ENCODE data around the gene TLCD1.
A peak's percentile ranks its signal among the peaks of the same experiment; 100 is the strongest.
"Not testable (repeated sequence)": the region's sequence is repeated elsewhere in the genome, so short reads cannot be mapped to it uniquely, and the experiment has no call there.

The TLCD1 gene

DNA sequence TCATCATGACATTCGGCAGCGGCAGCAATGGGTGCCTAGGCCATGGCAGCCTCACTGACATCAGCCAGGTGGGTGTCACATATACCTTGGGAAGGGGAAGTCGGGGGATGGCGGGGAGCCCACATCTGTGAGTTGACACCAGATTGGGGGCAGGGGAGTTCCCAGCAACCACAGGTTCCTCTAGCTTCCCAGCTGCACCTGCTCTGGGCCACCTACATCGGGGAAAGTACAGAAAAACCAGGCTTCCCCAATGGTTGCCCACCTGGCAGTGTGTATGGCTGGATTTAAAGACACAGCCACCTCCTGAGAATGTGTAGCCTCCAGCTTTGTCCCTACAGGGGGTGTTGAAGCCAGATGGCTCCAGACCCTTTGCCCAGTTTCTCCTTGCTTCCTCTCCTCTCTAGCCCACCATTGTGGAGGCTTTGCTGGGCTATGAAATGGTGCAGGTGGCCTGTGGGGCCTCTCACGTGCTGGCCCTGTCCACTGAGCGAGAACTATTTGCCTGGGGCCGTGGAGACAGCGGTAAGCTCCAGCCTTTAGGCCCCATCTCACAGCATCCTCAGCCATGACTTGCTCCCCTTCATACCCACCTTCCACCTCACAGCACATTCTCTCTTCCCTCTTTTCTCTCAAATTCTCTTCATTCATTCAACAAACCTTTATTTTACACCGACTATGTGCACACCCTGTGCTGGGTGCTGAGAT is 12.8 kb upstream of the TLCD1 start:
- peak; percentile 57 for DNase-seq (ENCODE audit: low spot score)

DNA sequence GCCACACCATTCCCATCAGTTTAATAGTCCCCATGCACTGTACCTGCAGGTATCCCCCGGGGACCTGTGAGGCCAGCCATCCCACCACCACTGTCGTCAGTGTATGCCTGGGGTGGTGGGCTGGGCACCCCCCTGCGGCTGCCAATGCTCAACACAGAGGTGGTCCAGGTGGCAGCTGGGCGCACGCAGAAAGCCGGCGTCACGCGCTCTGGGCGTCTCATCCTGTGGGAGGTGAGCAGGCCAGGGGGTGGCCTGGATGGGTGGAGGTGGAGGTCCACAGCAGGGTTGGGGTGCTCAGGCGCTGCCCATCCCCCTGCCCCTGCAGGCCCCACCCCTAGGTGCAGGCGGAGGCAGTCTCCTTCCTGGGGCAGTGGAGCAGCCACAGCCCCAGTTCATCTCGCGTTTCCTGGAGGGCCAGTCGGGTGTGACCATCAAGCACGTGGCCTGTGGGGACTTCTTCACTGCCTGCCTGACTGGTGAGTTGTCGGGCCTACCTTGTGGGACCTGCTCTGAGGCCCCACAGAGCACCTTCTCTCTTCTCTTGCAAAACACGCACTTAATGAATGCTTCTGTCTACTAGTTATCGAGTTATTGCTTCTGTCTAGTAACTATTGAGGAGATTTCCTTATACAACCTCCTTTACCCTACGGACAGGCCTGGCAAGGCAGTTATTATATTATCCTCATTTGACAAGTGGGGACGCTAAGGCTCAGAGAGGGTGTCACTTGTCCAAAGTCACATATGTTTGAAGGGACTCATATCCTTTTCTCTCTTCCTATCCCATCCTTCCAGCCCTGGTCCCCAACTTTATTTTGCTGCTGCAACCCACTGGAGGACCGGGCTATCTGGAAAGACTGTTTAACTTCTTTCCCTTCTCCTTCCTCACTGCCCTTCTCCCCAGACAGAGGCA is 12.0 kb upstream of the TLCD1 start:
- TF ChIP-seq, protein P1, sequence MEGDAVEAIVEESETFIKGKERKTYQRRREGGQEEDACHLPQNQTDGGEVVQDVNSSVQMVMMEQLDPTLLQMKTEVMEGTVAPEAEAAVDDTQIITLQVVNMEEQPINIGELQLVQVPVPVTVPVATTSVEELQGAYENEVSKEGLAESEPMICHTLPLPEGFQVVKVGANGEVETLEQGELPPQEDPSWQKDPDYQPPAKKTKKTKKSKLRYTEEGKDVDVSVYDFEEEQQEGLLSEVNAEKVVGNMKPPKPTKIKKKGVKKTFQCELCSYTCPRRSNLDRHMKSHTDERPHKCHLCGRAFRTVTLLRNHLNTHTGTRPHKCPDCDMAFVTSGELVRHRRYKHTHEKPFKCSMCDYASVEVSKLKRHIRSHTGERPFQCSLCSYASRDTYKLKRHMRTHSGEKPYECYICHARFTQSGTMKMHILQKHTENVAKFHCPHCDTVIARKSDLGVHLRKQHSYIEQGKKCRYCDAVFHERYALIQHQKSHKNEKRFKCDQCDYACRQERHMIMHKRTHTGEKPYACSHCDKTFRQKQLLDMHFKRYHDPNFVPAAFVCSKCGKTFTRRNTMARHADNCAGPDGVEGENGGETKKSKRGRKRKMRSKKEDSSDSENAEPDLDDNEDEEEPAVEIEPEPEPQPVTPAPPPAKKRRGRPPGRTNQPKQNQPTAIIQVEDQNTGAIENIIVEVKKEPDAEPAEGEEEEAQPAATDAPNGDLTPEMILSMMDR (IDR thresholded peaks at IDR 0.05; ENCODE audit: extremely low read depth, missing control alignments): no peak
- peak; percentile 86 for DNase-seq (ENCODE audit: low spot score)

More for the DNA sequence above, 12.8 kb upstream of the TLCD1 start:
- TF ChIP-seq, protein P1 (IDR thresholded peaks at IDR 0.05; ENCODE audit: extremely low read depth, missing control alignments): no peak

- TF ChIP-seq, protein P1 (IDR thresholded peaks at IDR 0.05; ENCODE audit: extremely low read depth, missing control alignments): no peak
- no peak for DNase-seq (ENCODE audit: low spot score)
Measured at GRCh38 chr17:28737316-28737715, 11.3 kb upstream of the TLCD1 start.

GRCh38 chr17:28735913-28736769 is 10.1 kb upstream of the TLCD1 start:
- DNase-seq (ENCODE audit: low spot score): not testable (repeated sequence)

DNA sequence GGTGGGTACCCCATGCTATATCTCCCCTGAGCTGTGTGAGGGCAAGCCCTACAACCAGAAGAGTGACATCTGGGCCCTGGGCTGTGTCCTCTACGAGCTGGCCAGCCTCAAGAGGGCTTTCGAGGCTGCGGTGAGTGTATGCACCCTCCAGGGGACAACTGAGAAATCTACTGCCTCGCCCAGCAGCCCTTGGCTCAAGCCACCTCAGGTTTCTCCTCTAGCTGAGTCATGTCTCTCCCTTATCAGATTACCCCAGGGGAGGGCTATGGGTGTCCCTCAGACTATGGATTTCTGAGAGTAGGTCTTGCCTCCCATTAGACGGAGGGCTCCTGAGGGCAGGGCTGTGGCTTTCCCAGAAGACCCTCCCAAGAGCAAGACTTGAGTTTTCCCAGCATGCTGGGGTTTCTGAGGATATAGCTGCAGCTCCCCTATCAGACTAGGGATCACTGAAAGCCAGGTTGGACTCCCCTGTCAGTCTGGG is 9.2 kb upstream of the TLCD1 start:
- DNase-seq (ENCODE audit: low spot score): no peak

DNA sequence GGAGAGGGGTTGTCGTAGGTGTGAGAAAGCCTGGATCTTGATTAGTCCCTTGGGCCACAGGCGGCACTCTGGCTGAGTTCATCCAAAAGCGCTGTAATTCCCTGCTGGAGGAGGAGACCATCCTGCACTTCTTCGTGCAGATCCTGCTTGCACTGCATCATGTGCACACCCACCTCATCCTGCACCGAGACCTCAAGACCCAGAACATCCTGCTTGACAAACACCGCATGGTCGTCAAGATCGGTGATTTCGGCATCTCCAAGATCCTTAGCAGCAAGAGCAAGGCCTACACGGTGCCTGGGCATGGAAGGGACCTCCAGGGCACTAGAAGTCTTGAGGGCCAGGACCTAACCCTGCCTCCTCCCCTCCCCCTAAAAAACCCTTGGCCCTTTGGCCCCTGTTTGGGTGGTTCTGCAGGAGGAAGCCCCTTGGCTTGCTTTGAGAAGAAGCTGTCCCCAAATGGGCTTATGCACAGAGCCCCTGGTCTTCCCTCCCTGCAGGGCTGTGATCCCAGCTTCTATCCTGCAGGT is 8.7 kb upstream of the TLCD1 start:
- TF ChIP-seq, protein P1 (IDR thresholded peaks at IDR 0.05; ENCODE audit: extremely low read depth, missing control alignments): no peak
- DNase-seq (ENCODE audit: low spot score): no peak

More for the DNA sequence above, 9.2 kb upstream of the TLCD1 start:
- TF ChIP-seq, protein P1 (IDR thresholded peaks at IDR 0.05; ENCODE audit: extremely low read depth, missing control alignments): no peak

DNA sequence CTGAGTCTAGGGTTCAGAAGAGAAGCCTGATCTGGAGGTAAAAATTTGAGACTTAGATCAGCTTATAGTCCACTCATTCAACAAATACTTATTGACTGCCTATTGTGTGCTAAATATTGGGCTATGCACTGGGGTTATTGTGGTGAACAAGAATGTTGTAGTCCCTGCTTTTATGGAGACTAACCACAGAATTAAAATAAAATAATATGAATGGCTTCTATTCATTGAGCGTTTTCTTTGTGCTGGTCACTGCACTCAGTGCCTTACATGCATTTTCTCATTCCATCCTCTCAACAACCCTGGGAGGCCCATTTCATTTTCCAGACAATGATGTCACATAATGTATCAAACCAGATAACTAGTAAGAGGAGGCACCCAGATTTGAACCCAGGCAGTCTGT is 7.3 kb upstream of the TLCD1 start:
- TF ChIP-seq, protein P1 (IDR thresholded peaks at IDR 0.05; ENCODE audit: extremely low read depth, missing control alignments): no peak
- DNase-seq (ENCODE audit: low spot score): no peak
